GM23338 (cell line): ENCODE data around the gene RPUSD3. TPM values are rescaled to one million over a fixed set of nuclear protein-coding genes. Genes with fewer than 3 reads are reported as not detected.

ENCODE experiments used
- CTCF ChIP-seq, 2 experiments: fragments of 200-600 bp in 1 of 2; sonication (generic) in 1 of 2; conservative IDR thresholded peaks; 2 replicates each; pipeline versions ENCODE4 v1.5.1 to v1.6.1; 2016 to 2017; ENCODE audit warnings: antibody characterized with exemption in 2 of 2, low read depth in 2 of 2, mild to moderate bottlenecking in 2 of 2, moderate library complexity in 1 of 2
- EZH2 ChIP-seq: fragments of 200-600 bp; sonication (generic); IDR thresholded peaks from one replicate; pipeline ENCODE4 v1.8.0; 2017; ENCODE audit warnings: antibody characterized with exemption, mild to moderate bottlenecking, low read depth; ENCODE audit not compliant: unreplicated experiment
- JUNB ChIP-seq: IDR thresholded peaks from one replicate; pipeline ENCODE4 v1.6.1; 2016; ENCODE audit warnings: antibody characterized with exemption; ENCODE audit not compliant: unreplicated experiment
- NANOG ChIP-seq: IDR thresholded peaks from 2 replicates; pipeline ENCODE4 v1.6.1; 2016; ENCODE audit warnings: antibody characterized with exemption, borderline replicate concordance
- POLR2AphosphoS5 ChIP-seq: IDR thresholded peaks from 2 replicates; pipeline ENCODE4 v1.6.1; 2016; ENCODE audit warnings: antibody characterized with exemption, low read depth
- STAT1 ChIP-seq: IDR thresholded peaks from one replicate; pipeline ENCODE4 v1.6.1; 2016; ENCODE audit warnings: antibody characterized with exemption; ENCODE audit not compliant: unreplicated experiment
- ZNF114 ChIP-seq: fragments of 250-450 bp; sonication (Bioruptor Pico); IDR thresholded peaks from 2 replicates; pipeline ENCODE4 v1.5.0; 2020; ENCODE audit warnings: mild to moderate bottlenecking, moderate library complexity
- ZNF331 ChIP-seq: fragments of 250-450 bp; sonication (Bioruptor Pico); IDR thresholded peaks from 2 replicates; pipeline ENCODE4 v1.5.0; 2020; ENCODE audit warnings: low read depth, mild to moderate bottlenecking, moderate library complexity
- polyA plus RNA-seq: library from polyadenylated mRNA; unstranded; fragments of >200 nt; fragmentation: Nextera tagmentation; extraction: Ambion mirVana; gene quantifications from 2 replicates; pipeline ENCODE4 v1.2.1, GENCODE V29; 2016
- total RNA-seq: library from RNA; depleted of rRNA; stranded (reverse); fragments of >200 nt; shearing (Covaris generic); gene quantifications from 2 replicates; pipeline ENCODE4 v1.2.3, GENCODE V29; 2014
- TF ChIP-seq, protein P1 (sequence below): fragments of 250-450 bp; sonication (Bioruptor Pico); IDR thresholded peaks from 2 replicates; pipeline ENCODE4 v1.5.0; 2020; ENCODE audit warnings: mild to moderate bottlenecking, moderate library complexity
- TF ChIP-seq, protein P2 (sequence below): IDR thresholded peaks from 2 replicates; pipeline ENCODE4 v1.6.1; 2016; ENCODE audit warnings: antibody characterized with exemption

RPUSD3 gene
- total and polyA plus RNA-seq, 2 experiments from 2014 or later = 64.3 to 73.4 TPM

GRCh38 chr3:9797196-9797945 is 46.4 kb downstream of the RPUSD3 start (continued):
- TF ChIP-seq, protein P1, sequence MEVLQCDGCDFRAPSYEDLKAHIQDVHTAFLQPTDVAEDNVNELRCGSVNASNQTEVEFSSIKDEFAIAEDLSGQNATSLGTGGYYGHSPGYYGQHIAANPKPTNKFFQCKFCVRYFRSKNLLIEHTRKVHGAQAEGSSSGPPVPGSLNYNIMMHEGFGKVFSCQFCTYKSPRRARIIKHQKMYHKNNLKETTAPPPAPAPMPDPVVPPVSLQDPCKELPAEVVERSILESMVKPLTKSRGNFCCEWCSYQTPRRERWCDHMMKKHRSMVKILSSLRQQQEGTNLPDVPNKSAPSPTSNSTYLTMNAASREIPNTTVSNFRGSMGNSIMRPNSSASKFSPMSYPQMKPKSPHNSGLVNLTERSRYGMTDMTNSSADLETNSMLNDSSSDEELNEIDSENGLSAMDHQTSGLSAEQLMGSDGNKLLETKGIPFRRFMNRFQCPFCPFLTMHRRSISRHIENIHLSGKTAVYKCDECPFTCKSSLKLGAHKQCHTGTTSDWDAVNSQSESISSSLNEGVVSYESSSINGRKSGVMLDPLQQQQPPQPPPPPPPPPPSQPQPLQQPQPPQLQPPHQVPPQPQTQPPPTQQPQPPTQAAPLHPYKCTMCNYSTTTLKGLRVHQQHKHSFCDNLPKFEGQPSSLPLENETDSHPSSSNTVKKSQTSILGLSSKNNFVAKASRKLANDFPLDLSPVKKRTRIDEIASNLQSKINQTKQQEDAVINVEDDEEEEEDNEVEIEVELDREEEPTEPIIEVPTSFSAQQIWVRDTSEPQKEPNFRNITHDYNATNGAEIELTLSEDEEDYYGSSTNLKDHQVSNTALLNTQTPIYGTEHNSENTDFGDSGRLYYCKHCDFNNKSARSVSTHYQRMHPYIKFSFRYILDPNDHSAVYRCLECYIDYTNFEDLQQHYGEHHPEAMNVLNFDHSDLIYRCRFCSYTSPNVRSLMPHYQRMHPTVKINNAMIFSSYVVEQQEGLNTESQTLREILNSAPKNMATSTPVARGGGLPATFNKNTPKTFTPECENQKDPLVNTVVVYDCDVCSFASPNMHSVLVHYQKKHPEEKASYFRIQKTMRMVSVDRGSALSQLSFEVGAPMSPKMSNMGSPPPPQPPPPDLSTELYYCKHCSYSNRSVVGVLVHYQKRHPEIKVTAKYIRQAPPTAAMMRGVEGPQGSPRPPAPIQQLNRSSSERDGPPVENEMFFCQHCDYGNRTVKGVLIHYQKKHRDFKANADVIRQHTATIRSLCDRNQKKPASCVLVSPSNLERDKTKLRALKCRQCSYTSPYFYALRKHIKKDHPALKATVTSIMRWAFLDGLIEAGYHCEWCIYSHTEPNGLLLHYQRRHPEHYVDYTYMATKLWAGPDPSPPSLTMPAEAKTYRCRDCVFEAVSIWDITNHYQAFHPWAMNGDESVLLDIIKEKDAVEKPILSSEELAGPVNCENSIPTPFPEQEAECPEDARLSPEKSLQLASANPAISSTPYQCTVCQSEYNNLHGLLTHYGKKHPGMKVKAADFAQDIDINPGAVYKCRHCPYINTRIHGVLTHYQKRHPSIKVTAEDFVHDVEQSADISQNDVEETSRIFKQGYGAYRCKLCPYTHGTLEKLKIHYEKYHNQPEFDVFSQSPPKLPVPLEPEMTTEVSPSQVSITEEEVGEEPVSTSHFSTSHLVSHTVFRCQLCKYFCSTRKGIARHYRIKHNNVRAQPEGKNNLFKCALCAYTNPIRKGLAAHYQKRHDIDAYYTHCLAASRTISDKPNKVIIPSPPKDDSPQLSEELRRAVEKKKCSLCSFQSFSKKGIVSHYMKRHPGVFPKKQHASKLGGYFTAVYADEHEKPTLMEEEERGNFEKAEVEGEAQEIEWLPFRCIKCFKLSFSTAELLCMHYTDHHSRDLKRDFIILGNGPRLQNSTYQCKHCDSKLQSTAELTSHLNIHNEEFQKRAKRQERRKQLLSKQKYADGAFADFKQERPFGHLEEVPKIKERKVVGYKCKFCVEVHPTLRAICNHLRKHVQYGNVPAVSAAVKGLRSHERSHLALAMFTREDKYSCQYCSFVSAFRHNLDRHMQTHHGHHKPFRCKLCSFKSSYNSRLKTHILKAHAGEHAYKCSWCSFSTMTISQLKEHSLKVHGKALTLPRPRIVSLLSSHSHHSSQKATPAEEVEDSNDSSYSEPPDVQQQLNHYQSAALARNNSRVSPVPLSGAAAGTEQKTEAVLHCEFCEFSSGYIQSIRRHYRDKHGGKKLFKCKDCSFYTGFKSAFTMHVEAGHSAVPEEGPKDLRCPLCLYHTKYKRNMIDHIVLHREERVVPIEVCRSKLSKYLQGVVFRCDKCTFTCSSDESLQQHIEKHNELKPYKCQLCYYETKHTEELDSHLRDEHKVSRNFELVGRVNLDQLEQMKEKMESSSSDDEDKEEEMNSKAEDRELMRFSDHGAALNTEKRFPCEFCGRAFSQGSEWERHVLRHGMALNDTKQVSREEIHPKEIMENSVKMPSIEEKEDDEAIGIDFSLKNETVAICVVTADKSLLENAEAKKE (CRISPR knock-in tag) = no peak
- no peak for TF ChIP-seq ZNF331 (CRISPR knock-in tag)
- TF ChIP-seq POLR2AphosphoS5 = no peak
- no peak for TF ChIP-seq NANOG
- TF ChIP-seq, protein P2, sequence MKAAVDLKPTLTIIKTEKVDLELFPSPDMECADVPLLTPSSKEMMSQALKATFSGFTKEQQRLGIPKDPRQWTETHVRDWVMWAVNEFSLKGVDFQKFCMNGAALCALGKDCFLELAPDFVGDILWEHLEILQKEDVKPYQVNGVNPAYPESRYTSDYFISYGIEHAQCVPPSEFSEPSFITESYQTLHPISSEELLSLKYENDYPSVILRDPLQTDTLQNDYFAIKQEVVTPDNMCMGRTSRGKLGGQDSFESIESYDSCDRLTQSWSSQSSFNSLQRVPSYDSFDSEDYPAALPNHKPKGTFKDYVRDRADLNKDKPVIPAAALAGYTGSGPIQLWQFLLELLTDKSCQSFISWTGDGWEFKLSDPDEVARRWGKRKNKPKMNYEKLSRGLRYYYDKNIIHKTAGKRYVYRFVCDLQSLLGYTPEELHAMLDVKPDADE = no peak
- no peak for TF ChIP-seq EZH2
- no peak for TF ChIP-seq STAT1
- no peak for TF ChIP-seq ZNF114 (CRISPR knock-in tag)
- no peak for TF ChIP-seq JUNB
- no peak for TF ChIP-seq CTCF (conservative IDR thresholded peaks at IDR 0.05; ENCODE audit: low read depth in 2 of 2)
